GM18520 (cell line): ENCODE results near the gene FAM107B.

ENCODE experiments used
- ATAC-seq: cut with Tn5 transposase; IDR thresholded peaks from one replicate; pipeline ENCODE4 v1.9.1; 2021; ENCODE audit not compliant: unreplicated experiment

The FAM107B gene

DNA sequence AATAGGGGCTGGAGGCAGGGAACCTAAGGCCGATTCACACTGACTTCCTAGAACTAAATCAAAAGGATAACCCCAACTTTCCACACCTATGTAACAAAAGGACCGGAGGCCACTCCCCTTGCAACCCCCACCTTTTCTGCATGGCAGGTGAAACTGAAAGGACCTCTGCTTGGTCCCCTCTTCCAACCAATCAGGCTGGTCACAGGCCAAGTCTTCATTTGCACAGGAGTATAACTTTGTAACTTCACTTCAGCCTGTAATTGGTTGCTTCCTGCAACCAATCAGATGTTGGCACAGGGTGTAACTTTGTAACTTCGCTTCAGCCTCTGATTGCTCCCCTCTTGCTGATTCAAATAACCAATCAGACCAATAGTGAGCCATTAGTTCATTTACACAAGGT lies 190.0 kb downstream of the FAM107B start:
- no peak for ATAC-seq

- no peak for ATAC-seq
Measured at GRCh38 chr10:14583967-14584366, 190.7 kb downstream of the FAM107B start.

DNA sequence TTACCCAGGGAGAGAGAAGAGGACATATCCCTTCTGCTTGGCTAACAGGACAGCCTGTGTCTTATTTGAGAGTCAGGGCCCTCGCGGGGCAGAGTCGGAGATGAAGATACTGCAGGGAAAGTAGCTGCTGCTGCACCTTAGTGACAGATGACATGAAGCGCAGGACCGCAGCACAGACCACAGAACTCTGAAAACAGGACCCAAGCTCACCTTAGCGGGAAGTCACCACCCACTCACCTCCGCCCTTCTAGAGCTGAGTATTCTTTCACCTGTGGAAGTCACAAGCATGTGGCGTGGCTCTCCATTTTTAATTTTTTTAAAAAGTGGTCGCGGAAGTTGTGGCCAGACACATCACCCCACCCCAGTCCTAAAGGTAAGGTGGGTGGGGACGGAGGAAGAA lies 191.4 kb downstream of the FAM107B start:
- no peak for ATAC-seq

DNA sequence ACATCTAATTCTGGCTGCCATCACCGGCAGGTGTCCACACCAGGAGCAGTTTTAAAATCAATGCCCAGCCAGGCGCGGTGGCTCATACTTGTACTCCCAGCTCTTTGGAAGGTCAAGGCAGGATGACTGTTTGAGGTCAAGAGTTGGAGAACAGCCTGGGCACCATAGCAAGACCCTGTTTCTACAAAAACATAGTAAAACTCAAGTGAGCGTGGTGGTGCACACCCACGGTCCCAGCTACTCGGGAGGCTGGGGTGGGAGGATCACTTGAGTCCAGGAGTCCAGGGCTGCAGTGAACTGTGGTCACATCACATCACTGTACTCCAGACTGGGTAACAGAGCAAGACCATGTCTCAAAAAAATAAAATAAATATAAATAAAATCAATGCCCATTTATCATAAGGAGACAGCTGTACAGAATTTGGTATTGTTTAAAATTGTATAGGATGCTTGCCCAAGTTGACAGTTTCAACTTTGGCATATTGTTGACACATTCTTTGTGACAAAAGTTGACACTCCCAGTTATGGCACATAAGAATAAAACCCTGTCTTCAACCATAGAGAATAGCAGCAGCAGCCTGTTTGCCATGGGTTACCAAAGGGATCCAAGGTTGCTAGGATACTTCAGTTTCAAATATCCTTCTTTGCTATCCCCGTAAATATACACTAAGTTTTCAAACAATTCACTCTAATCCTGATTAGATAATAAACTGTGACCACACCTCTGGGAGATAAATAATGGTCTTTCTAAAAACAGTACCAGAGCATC lies 193.0 kb downstream of the FAM107B start:
- ATAC-seq = no peak

- ATAC-seq = no peak
Measured at GRCh38 chr10:14580671-14581332, 193.9 kb downstream of the FAM107B start.

- no peak for ATAC-seq
Measured at GRCh38 chr10:14579405-14579804, 195.3 kb downstream of the FAM107B start.

- ATAC-seq = no peak
Measured at GRCh38 chr10:14578060-14578952, 196.4 kb downstream of the FAM107B start.

GRCh38 chr10:14574885-14575284 lies 199.8 kb downstream of the FAM107B start:
- ATAC-seq = no peak

- no peak for ATAC-seq
Measured at GRCh38 chr10:14574291-14574690, 200.4 kb downstream of the FAM107B start.

DNA sequence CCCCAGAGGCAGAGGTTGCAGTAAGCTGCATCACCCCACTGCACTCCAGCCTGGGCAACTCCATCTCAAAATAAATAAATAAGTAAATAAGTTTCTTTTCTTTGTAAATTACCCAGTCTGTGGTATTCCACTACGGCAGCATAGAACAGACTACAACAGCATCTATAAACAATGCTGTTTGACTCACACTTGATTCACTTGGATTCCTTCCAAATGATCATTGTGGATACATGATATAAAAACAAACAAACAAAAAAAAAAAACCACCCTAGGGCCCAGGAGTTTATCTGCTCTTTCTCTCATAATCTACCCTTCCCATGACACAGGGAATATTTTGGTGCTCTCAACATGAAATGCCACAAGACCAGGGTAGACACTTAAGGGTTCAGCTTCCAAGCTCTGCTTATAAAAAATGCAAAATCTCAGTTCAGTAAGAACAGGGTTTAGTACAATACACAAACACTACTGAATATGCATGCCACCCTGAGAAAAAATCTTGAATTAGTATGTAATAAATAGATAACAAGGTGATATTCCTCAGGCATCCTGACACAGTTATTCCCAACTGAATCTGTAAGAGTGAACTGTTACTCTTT lies 200.9 kb downstream of the FAM107B start:
- ATAC-seq = no peak

DNA sequence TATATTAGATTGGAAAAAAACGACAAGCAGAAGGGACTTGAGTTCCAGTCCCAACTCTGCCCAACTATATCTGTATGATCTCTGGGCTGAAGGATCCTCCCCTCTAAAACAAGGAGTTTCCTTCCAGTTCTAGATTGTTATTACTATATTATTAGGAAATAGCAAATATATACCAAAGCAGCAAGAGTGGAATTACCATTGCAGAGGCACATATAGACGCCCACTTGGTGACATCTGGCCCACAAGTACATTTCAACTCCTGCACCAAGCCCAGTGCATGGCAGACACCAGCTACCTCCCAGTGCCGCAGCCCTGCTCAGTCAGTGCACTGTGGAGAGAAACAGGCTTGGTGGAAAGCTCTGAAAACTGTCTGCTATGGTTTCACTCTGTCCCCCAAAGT lies 201.9 kb downstream of the FAM107B start:
- no peak for ATAC-seq

DNA sequence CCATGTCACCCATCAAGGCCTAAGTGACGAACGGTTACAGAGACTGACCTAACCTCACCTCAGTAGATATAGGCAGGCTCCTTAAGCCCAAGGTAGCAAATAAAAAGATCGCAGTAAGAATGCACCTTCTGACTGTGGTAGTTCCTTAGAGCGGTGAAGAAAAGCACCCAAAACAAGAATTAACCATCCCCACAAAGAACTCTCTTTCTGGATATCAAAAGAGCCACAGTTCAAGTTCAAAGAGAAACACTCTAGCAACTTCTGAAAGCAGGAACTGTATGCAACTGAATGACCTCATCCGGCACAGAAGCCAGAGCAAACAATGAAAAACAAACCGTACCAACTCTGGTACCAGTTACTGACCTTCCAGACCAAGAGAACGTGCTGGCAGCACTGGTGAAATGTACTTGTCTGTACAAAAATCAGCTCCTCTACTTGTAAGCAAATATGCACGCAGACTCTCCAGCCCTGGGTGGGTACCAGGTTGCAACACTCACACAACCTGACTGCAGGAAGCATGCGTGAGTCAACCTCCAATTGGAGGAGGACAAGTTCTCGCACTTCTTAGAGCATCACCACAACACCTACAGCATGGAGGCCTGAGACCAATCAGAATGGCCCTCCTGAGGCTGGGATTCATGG lies 202.7 kb downstream of the FAM107B start:
- ATAC-seq = no peak

GRCh38 chr10:14570800-14571199 lies 203.9 kb downstream of the FAM107B start:
- ATAC-seq = no peak

GRCh38 chr10:14569274-14570060 lies 205.2 kb downstream of the FAM107B start:
- ATAC-seq = no peak

DNA sequence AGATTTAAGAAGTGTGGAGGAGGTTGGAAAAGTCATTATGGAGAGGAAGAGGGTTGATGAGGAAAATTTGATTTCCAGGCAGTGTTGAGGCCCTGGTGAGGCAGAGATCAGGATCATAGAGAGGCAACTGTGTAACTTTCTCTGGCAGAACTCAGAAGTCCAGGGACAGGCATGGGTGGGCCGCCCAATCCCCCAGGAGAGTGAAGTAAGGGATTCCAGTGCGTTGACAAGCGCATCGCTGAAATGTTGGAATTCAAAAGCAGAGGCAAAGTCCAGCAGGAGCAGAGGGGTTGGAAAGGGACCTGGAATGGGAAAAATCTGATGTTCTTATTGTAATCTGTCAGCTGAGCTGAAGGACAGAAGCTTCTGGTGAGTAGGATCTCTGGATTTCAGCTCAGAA lies 207.3 kb downstream of the FAM107B start:
- ATAC-seq = no peak

GRCh38 chr10:14566498-14566897 lies 208.2 kb downstream of the FAM107B start:
- ATAC-seq = no peak

DNA sequence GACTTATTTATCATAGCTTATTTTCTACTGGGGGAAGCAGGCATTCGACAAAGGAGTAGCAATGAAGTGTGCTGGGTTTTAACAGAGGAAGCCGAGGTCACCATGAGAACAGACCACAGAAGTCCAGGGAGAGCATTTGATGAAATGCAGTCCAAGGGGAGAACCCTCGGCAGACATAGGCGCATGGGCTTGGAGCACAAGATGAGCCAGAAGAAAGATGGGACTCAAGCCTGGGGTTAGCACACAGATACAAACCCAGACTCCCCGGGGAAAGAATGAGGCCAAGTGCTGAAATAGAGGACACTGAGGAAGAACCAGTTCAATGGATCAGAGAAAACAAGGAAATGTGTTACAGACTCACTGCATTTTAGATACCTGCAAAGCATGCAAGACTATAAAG lies 209.5 kb downstream of the FAM107B start:
- ATAC-seq = no peak

GRCh38 chr10:14564268-14564744 lies 210.4 kb downstream of the FAM107B start:
- ATAC-seq = no peak

- no peak for ATAC-seq
Measured at GRCh38 chr10:14563359-14563940, 211.2 kb downstream of the FAM107B start.

DNA sequence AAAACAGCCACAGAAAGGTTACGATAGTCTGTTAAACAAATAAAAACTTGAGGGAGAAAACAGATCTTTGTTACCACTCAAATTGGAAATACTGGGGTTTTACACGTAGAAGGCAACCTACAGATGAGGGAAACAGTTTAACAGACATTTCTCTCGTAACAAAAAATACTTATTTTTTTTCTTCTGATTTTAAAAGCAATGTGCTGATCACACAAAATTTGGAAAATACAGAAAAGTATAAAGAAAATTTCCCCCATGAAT lies 211.7 kb downstream of the FAM107B start:
- no peak for ATAC-seq
